Measurements from ENCODE around the gene SMCP.

- TF ChIP-seq EP300 (IDR thresholded peaks at IDR 0.05) (no peak), CTCF (IDR thresholded peaks at IDR 0.05) (no peak), POLR2A (IDR thresholded peaks at IDR 0.05) (no peak)
Observed at GRCh38 chr1:152871731-152872126, 6.4 kb upstream of the SMCP start.
